Stimulated activated CD4-positive, alpha-beta T cell treated with anti-CD3 and anti-CD28 coated beads, Interleukin-2, amount 100 ng/mL, for 48 hours (primary cell): ENCODE results near the gene F8A2.
"Not testable (repeated sequence)": the region's sequence is repeated elsewhere in the genome, so short reads cannot be mapped to it uniquely, and the experiment has no call there.

Experiments used
- DNase-seq, 2 donors: peaks; one replicate each; pipeline ENCODE4 v3.0.0-alpha.2; 2020

The F8A2 gene

GRCh38 chrX:155381843-155382528 is at the start of gene F8A2:
Gene F8A2, plus strand, starts transcription at chrX:155382095. Its CDS starts 20 bp downstream, at chrX:155382115.
- DNase-seq, result not testable (repeated sequence)

GRCh38 chrX:155333544-155334100 is 48.3 kb upstream of the F8A2 start:
- DNase-seq, result no peak

DNA sequence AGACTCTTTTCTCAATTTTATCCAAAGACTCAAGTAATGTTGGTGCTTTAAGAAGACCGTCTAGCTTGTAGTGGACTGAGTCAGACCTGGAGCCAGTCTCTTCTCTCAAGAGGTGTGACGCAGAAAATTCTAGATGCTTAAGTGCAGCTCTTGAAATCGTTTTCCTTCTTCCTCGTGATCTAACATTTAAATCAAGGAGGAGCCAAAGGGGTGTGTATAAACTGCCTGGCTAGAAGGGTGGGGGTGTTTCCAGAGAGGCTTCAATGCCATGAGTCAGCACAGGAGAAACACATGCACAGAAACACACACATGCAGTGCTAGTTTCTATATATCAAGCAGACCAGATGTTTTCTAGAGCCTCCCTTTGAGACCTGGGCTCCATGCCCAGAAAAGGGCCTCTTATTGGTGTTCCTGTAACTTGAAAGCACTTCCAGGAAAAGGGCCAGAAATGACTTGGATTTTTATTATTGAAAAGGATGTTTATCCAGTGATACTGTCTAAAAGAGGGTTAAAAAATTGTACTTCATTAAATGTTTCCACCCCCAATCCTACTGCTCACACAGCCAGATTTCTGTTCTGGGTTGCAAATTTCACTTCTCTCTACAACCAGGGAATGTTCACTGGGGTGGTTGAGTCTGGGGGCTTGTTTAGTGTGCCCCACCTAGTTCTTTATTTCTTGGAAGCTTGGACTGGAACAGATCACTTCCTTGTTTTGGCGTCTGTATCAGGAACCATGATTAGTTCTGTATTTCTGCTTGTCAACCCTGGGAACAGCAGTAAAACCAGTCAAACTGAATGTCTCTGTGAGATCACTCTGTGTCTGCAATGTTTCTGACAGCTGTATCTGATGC is 47.2 kb upstream of the F8A2 start, which contains the start of gene CLIC2:
CLIC2 (minus strand) TSS at position 129 of the 851 bp plus-strand sequence. CDS start 187 bp downstream, outside the sequence.
- no peak for DNase-seq

- not testable (repeated sequence) for DNase-seq
Observed at GRCh38 chrX:155335337-155335712, 46.6 kb upstream of the F8A2 start.

DNA sequence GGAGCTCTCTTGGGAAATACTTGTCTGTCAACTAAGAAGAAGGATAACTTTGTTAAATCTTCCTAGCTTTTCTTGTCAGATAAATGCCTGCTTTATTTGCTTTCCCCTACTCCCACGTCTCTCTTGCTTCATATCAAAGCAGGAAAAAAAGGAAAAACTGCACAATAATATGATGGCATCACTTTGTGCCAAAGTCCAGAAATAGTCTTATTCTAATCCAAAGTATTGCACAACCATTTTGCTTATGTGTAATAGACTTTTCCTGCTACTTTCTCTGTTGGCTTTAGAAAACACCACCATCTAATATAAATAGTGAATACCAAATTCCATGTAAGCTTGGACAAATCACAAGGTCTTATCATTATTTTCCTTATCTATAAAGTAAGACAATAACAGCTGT is 36.2 kb upstream of the F8A2 start:
- not testable (repeated sequence) for DNase-seq

GRCh38 chrX:155349448-155349847 is 32.4 kb upstream of the F8A2 start:
- not testable (repeated sequence) for DNase-seq

GRCh38 chrX:155363712-155364111 is 18.2 kb upstream of the F8A2 start:
- not testable (repeated sequence) for DNase-seq

DNA sequence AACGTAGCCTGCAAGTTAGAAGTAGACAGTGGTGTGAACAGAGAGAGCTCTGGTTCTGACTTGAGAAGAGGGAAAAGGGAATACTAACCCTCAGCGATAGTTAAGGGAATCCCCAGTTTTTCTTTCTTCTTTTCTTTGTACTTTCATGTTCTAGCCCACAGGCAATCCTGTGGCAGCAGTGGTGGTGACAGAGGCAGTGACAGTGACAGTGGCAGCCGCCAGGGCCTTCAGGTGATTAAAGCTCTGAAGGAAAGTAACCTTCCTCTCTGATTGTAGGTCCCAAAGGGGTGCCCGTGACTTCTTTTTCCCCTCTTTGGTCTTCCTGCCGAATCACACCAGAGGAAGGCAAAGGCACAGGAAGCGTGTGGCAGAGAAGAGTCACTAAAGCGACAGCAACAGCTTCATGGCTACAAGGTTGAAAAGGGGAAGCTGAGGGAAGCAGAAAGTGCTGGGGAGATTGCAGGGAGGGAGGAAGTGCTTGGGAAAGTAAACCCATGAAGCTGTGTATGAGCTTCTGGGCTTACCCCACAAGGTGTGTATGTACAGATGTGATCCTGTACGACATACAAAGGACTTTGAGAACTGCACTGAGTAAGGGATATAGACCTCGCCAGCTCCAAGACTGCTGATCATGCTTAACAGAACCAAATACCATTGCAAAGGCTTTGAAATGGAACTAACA is 8.0 kb upstream of the F8A2 start:
- DNase-seq, result not testable (repeated sequence)

DNA sequence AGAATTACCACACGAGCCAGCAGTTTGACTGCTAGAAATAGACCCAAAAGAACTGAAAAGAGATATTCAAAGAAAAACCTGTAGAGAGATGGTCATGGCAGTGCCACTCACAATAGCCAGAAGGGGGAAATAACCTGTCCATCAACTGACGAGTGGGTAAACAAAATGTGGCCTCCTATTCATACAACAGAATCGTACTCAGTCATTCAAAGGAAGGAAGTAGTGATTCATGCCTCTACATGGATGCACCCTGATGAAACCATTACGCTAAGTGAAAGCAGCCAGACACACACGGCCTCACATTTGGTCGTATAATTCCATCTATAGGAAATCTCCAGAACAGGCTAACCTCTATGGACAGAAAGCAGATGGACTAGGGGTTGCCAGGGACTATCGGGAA is 2.1 kb upstream of the F8A2 start:
- DNase-seq, result not testable (repeated sequence)

- not testable (repeated sequence) for DNase-seq
Observed at GRCh38 chrX:155382529-155382967, 653 bp downstream of the F8A2 start.

- no peak for DNase-seq
Observed at GRCh38 chrX:155389634-155390033, 7.7 kb downstream of the F8A2 start.

- DNase-seq, result not testable (repeated sequence)
Observed at GRCh38 chrX:155394747-155395276, 12.9 kb downstream of the F8A2 start.

DNA sequence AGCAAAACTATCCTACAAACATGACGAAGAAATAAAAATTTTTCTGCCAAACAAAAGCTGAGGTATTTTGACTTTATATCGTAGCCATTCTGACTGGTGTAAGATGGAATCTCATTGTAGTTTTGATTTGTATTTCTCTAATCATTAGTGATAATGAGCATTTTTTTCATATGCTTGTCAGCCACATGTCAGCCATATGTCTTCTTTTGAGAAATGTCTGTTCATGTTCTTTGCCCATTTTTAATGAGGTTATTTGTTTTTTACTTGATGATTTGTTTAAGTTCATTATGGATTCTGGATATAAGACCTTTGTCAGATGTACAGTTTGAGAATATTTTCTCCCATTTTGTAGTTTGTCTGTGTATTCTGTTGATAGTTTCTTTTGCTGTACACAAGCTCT is 24.5 kb downstream of the F8A2 start:
- no peak for DNase-seq

DNA sequence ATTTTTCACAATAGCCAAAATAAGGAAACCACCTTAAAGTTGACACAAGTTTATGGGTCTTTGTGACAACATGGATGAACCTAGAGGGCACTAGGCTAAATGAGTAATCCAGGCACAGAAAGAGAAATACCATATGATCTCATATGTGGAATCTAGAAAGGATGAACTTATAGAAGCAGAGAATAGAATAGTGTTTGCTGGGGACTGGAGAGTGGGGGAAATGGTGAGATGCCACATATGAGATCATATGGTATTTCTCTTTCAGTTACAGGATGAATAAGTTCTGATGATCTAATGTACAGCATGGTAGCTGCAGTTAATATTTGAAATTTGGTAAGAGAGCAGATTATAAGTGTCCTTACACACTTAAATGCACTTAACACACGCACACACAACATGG is 35.9 kb downstream of the F8A2 start:
- no peak for DNase-seq
